NCI-H2029 (cell line): ENCODE measurements around the gene PLPPR3.

ENCODE experiments used
- DNase-seq: peaks from one replicate; lab custom pipeline; 2025; lab: John Stamatoyannopoulos, UW

Gene PLPPR3

GRCh38 chr19:776549-776948 lies 45.2 kb downstream of the PLPPR3 start:
- no peak for DNase-seq

- no peak for DNase-seq
Observed at GRCh38 chr19:772730-773436, 48.9 kb downstream of the PLPPR3 start.

- DNase-seq, result no peak
Observed at GRCh38 chr19:772063-772462, 49.7 kb downstream of the PLPPR3 start.

- peak; percentile 16 for DNase-seq
Observed at GRCh38 chr19:771332-771785, 50.4 kb downstream of the PLPPR3 start.

- no peak for DNase-seq
Observed at GRCh38 chr19:769616-770015, 52.1 kb downstream of the PLPPR3 start.

- DNase-seq, result no peak
Observed at GRCh38 chr19:768424-768823, 53.3 kb downstream of the PLPPR3 start.

- no peak for DNase-seq
Observed at GRCh38 chr19:765179-765738, 56.5 kb downstream of the PLPPR3 start.

GRCh38 chr19:764301-764700 lies 57.5 kb downstream of the PLPPR3 start:
- no peak for DNase-seq

GRCh38 chr19:763869-764268 lies 57.9 kb downstream of the PLPPR3 start:
- DNase-seq, result no peak

GRCh38 chr19:763181-763580 lies 58.6 kb downstream of the PLPPR3 start:
- DNase-seq, result no peak
